ENCODE data around the gene HBEGF. TPM values are rescaled to one million over a fixed set of nuclear protein-coding genes. Genes with fewer than 3 reads are reported as not detected.

The HBEGF gene
- polyA plus RNA-seq, 1 donor (not counting 4 experiments of a cell fraction or from before 2014, with no cell fraction given) = 53.1 TPM

DNA sequence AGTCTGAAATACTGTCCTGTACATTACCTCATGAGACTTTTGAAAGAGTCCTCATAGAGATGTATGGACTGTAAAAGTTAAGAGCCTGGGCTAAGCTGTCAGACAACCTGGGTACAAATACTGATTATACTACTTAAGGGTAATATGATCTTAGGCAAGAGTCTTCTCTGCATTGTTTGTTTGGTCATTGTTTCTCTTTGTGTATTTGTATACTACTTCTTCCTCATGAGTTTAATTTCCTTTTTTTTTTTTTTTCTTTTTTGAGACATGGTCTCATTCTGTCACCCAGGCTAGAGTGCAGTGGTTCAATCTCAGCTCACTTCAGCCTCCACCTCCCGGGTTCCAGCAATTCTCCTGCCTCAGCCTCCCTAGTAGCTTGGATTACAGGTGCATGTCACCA, 40.9 kb downstream of the HBEGF start:
- Histone ChIP-seq H3K27me3 (ENCODE audit: control insufficient read depth, extremely low read depth, insufficient read depth, low read length) (no peaks in the 10 kb centered on the region), H3K9me3 (ENCODE audit: control insufficient read depth, low read depth, low read length) (no peaks in the 10 kb centered on the region), H4K20me1 (ENCODE audit: control insufficient read depth, extremely low read depth, insufficient read depth, low read length) (no peaks in the 10 kb centered on the region), H3K36me3 (ENCODE audit: control insufficient read depth in 2 of 2, extremely low read depth in 1 of 2, insufficient read depth in 2 of 2, low read length in 2 of 2) (no peaks in the 10 kb centered on the region), H3K4me1 (ENCODE audit: control insufficient read depth, extremely low read depth, insufficient read depth, low read length) (peaks cover 21% of the 10 kb centered on the region), H3K4me3 (ENCODE audit: control insufficient read depth in 2 of 3, extremely low read depth in 1 of 3, insufficient read depth in 2 of 3, low read depth in 1 of 3, low read length in 3 of 3) (no peak overlapping the region), H3K9me1 (ENCODE audit: control insufficient read depth, extremely low read depth, insufficient read depth, low read length) (no peaks in the 10 kb centered on the region), H2AFZ (ENCODE audit: control insufficient read depth, low read length) (no peak overlapping the region), H3K79me2 (ENCODE audit: control insufficient read depth, insufficient read depth, low read length) (peaks cover 23% of the 10 kb centered on the region), H3K27ac (ENCODE audit: control insufficient read depth, insufficient read depth, low read length) (no peak overlapping the region), H3K9ac (ENCODE audit: control insufficient read depth, extremely low read depth, insufficient read depth, low read length) (no peak overlapping the region), H3K4me2 (ENCODE audit: control insufficient read depth, extremely low read depth, insufficient read depth, low read depth, low read length) (no peak overlapping the region)
- no peak for DNase-seq (ENCODE audit: low read depth, low spot score)
- dilution Hi-C loops (cut with MboI; ENCODE audit: extremely low pct_ligation_motif_present, low sequenced_read_pairs) = no loop called here
- no peak for TF ChIP-seq EZH2 (IDR thresholded peaks at IDR 0.05; ENCODE audit: low read length)
- TF ChIP-seq CTCF (optimal IDR thresholded peaks at IDR 0.05 in 1 of 3, IDR thresholded peaks at IDR 0.05 in 1 of 3, conservative IDR thresholded peaks at IDR 0.05 in 1 of 3; ENCODE audit: extremely low read depth in 1 of 3, insufficient read depth in 2 of 3, low read length in 3 of 3) = no peak
- FAIRE-seq = no peak

DNA sequence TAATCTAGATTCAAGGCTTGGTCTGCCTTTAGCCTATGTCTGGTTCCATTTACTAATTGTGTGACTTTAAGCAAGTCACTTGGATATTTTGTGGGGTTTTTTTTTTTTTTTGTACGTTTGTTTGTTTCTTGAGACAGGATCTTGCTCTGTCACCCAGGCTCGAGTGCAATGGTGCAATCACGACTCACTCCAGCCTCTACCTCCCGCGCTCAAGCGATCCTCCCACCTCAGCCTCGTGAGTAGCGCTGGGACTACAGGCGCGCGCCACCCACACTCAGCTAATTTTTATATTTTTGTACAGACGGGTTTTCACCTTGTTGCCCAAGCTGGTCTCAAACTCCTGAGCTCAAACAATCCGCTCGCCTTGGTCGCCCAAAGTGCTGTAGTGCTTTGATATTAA, 42.4 kb downstream of the HBEGF start:
- DNase-seq (ENCODE audit: low read depth, low spot score) (no peak), FAIRE-seq (no peak)
- no peak overlapping the region for H2AFZ ChIP-seq (ENCODE audit: control insufficient read depth, low read length)
- no peak overlapping the region for H3K4me2 ChIP-seq (ENCODE audit: control insufficient read depth, extremely low read depth, insufficient read depth, low read depth, low read length)
- TF ChIP-seq EZH2 (IDR thresholded peaks at IDR 0.05; ENCODE audit: low read length) (no peak), CTCF (optimal IDR thresholded peaks at IDR 0.05 in 1 of 3, IDR thresholded peaks at IDR 0.05 in 1 of 3, conservative IDR thresholded peaks at IDR 0.05 in 1 of 3; ENCODE audit: extremely low read depth in 1 of 3, insufficient read depth in 2 of 3, low read length in 3 of 3) (no peak)
- no peak overlapping the region for H3K27ac ChIP-seq (ENCODE audit: control insufficient read depth, insufficient read depth, low read length)
- no peak overlapping the region for H3K4me3 ChIP-seq (ENCODE audit: control insufficient read depth in 2 of 3, extremely low read depth in 1 of 3, insufficient read depth in 2 of 3, low read depth in 1 of 3, low read length in 3 of 3)
- H4K20me1 ChIP-seq (ENCODE audit: control insufficient read depth, extremely low read depth, insufficient read depth, low read length) = no peaks in the 10 kb centered on the region
- no peaks in the 10 kb centered on the region for H3K27me3 ChIP-seq (ENCODE audit: control insufficient read depth, extremely low read depth, insufficient read depth, low read length)
- H3K9me1 ChIP-seq (ENCODE audit: control insufficient read depth, extremely low read depth, insufficient read depth, low read length) = no peaks in the 10 kb centered on the region
- peaks cover 2 to 8% of the 10 kb centered on the region in 2 experiments for H3K36me3 ChIP-seq (ENCODE audit: control insufficient read depth in 2 of 2, extremely low read depth in 1 of 2, insufficient read depth in 2 of 2, low read length in 2 of 2)
- peaks cover 19% of the 10 kb centered on the region for H3K4me1 ChIP-seq (ENCODE audit: control insufficient read depth, extremely low read depth, insufficient read depth, low read length)
- no peaks in the 10 kb centered on the region for H3K9me3 ChIP-seq (ENCODE audit: control insufficient read depth, low read depth, low read length)
- H3K9ac ChIP-seq (ENCODE audit: control insufficient read depth, extremely low read depth, insufficient read depth, low read length) = no peak overlapping the region
- dilution Hi-C loops (cut with MboI; ENCODE audit: extremely low pct_ligation_motif_present, low sequenced_read_pairs) = no loop called here
- peaks cover 32% of the 10 kb centered on the region for H3K79me2 ChIP-seq (ENCODE audit: control insufficient read depth, insufficient read depth, low read length)

All from keratinocyte (primary cell).